ENCODE measurements around the gene CTSL. TPM values are rescaled to one million over a fixed set of nuclear protein-coding genes. Genes with fewer than 3 reads are reported as not detected.

The CTSL gene
- polyA plus RNA-seq, 2 of the 4 experiments (the other 2 are of a cell fraction) = 725 to 902 TPM

DNA sequence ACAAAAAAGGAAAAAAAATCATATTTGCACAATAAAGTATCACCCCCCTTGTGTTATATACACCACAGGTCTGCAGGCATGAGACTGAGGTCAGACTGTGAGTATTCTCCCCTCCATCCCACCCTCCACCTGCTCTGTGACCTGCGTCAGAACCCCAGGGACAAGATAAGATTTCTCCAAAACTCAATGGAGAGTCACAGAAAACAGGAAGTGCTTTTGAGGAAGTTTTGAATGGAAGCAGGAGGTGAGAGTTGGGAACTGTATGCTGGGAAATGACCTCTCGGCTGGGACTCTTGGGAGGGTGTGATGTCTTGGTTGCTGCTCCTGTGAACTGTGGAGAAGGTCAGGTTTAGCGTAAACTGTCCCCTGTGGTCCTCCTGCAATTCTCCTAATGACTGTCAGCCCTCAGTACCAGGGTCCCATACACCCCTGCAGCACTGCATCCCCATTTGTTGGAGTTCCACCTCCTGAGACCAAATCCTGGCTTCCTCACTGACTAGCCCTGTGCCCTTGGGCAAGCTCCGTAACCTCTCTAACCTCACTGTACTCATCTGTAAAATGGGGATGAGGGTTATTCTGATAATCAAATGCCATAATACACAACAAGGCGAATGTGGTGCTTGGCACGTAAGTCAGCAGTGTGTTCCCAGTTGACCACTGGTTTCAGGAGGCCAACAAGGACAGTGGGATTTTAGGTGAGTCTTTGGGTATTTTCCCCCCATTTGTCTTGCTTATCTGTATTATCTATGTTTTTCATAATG, 6.9 kb upstream of the CTSL start:
- H3K27ac ChIP-seq = peak overlapping the region in 1 of 2 experiments; percentile 91; a peak in 4 of 6 replicates
- FAIRE-seq (no peak), DNase-seq (ENCODE audit: low read depth in 1 of 2, low spot score in 1 of 2) (no peak), ATAC-seq (no peak)
- no peaks in the 10 kb centered on the region for H3K9me3 ChIP-seq
- 92% methylated on average over 6 of the region's 6 CpGs for WGBS (ENCODE audit: missing lambda C conversion rate)
- ChIA-PET POLR2A (no interaction called here), CTCF (no interaction called here)
- peaks cover 28% of the 10 kb centered on the region for H3K4me1 ChIP-seq
- no peak for TF ChIP-seq MYC (IDR thresholded peaks at IDR 0.05; ENCODE audit: borderline replicate concordance, low read length)
- TF ChIP-seq, protein P1, sequence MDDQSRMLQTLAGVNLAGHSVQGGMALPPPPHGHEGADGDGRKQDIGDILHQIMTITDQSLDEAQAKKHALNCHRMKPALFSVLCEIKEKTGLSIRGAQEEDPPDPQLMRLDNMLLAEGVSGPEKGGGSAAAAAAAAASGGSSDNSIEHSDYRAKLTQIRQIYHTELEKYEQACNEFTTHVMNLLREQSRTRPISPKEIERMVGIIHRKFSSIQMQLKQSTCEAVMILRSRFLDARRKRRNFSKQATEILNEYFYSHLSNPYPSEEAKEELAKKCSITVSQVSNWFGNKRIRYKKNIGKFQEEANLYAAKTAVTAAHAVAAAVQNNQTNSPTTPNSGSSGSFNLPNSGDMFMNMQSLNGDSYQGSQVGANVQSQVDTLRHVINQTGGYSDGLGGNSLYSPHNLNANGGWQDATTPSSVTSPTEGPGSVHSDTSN (IDR thresholded peaks at IDR 0.05) = no peak
- no peak for TF ChIP-seq CBX8 (IDR thresholded peaks at IDR 0.05)
- TF ChIP-seq FOSB (CRISPR knock-in tag; IDR thresholded peaks at IDR 0.05) = no peak
- no peak for TF ChIP-seq CEBPB (IDR thresholded peaks at IDR 0.05)
- TF ChIP-seq, protein P2, sequence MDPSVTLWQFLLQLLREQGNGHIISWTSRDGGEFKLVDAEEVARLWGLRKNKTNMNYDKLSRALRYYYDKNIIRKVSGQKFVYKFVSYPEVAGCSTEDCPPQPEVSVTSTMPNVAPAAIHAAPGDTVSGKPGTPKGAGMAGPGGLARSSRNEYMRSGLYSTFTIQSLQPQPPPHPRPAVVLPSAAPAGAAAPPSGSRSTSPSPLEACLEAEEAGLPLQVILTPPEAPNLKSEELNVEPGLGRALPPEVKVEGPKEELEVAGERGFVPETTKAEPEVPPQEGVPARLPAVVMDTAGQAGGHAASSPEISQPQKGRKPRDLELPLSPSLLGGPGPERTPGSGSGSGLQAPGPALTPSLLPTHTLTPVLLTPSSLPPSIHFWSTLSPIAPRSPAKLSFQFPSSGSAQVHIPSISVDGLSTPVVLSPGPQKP (IDR thresholded peaks at IDR 0.05; ENCODE audit: low read depth, low read length) = no peak
- TF ChIP-seq POLR2A (IDR thresholded peaks at IDR 0.05; ENCODE audit: low read length) = no peak
- no peak for TF ChIP-seq KDM1A (IDR thresholded peaks at IDR 0.05; ENCODE audit: low read depth)
- TF ChIP-seq NPAS2 (CRISPR knock-in tag; IDR thresholded peaks at IDR 0.05; ENCODE audit: borderline replicate concordance) = no peak
- TF ChIP-seq, protein P3, sequence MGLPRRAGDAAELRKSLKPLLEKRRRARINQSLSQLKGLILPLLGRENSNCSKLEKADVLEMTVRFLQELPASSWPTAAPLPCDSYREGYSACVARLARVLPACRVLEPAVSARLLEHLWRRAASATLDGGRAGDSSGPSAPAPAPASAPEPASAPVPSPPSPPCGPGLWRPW (IDR thresholded peaks at IDR 0.05) = no peak
- TF ChIP-seq NFE2L2 (conservative IDR thresholded peaks at IDR 0.05; ENCODE audit: low read length) = no peak
- TF ChIP-seq TFCP2L1 (CRISPR knock-in tag; IDR thresholded peaks at IDR 0.05) = no peak
- no peak for TF ChIP-seq NR3C1 (IDR thresholded peaks at IDR 0.05)
- no peak for TF ChIP-seq HOXA7 (CRISPR knock-in tag; IDR thresholded peaks at IDR 0.05)
- no peak for TF ChIP-seq RCOR1 (IDR thresholded peaks at IDR 0.05; ENCODE audit: low read depth, low read length)
- TF ChIP-seq HOXB5 (CRISPR knock-in tag; IDR thresholded peaks at IDR 0.05) = no peak
- TF ChIP-seq MAZ (IDR thresholded peaks at IDR 0.05; ENCODE audit: borderline replicate concordance, low read depth, low read length) = no peak
- TF ChIP-seq BHLHE40 (IDR thresholded peaks at IDR 0.05; ENCODE audit: low read depth, low read length) = no peak
- no peak for TF ChIP-seq GATA3 (IDR thresholded peaks at IDR 0.05; ENCODE audit: borderline replicate concordance)
- no peak overlapping the region for H3K4me3 ChIP-seq
- no peak overlapping the region for H3K4me2 ChIP-seq

DNA sequence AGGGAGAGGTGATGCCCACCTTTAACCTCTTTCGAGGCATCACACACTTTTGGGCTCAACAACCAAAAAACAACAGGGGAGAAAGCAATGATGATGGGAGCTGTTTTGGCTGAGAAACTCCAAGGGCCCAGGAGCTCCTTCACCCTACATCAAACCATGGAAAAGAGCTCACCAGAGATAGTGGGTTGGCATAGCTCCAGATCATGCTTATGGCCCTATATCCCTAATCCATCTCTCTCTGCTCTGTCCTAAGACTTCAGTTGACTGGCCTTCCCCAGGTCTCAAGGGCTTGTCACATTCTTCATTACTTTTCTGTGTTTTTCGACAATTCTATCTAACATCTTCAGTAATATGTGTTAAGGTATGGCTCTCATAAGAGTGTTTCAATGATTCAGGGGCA, 5.7 kb upstream of the CTSL start:
- H3K4me2 ChIP-seq = no peak overlapping the region
- no peak for DNase-seq (ENCODE audit: low read depth in 1 of 2, low spot score in 1 of 2)
- H3K9me3 ChIP-seq = no peaks in the 10 kb centered on the region
- ATAC-seq = no peak
- peaks cover 22% of the 10 kb centered on the region for H3K4me1 ChIP-seq
- TF ChIP-seq RNF2 (IDR thresholded peaks at IDR 0.05; ENCODE audit: borderline replicate concordance, low read depth) (no peak), CBX8 (IDR thresholded peaks at IDR 0.05) (no peak), KDM5A (IDR thresholded peaks at IDR 0.05) (no peak), RCOR1 (IDR thresholded peaks at IDR 0.05; ENCODE audit: low read depth, low read length) (no peak), NR3C1 (IDR thresholded peaks at IDR 0.05) (no peak), CHD4 (IDR thresholded peaks at IDR 0.05; ENCODE audit: borderline replicate concordance) (no peak), RFX5 (IDR thresholded peaks at IDR 0.05) (no peak), FOXS1 (CRISPR knock-in tag; IDR thresholded peaks at IDR 0.05) (no peak), POLR2AphosphoS2 (conservative IDR thresholded peaks at IDR 0.05; ENCODE audit: low read length) (no peak), EHF (CRISPR knock-in tag; IDR thresholded peaks at IDR 0.05) (no peak), ESRRA (IDR thresholded peaks at IDR 0.05; ENCODE audit: borderline replicate concordance, low read length) (no peak), ZNF302 (CRISPR knock-in tag; IDR thresholded peaks at IDR 0.05) (no peak), HOXB5 (CRISPR knock-in tag; IDR thresholded peaks at IDR 0.05) (no peak), HOXA7 (CRISPR knock-in tag; IDR thresholded peaks at IDR 0.05) (no peak)
- TF ChIP-seq, protein P3 (IDR thresholded peaks at IDR 0.05) = no peak
- TF ChIP-seq, protein P4, sequence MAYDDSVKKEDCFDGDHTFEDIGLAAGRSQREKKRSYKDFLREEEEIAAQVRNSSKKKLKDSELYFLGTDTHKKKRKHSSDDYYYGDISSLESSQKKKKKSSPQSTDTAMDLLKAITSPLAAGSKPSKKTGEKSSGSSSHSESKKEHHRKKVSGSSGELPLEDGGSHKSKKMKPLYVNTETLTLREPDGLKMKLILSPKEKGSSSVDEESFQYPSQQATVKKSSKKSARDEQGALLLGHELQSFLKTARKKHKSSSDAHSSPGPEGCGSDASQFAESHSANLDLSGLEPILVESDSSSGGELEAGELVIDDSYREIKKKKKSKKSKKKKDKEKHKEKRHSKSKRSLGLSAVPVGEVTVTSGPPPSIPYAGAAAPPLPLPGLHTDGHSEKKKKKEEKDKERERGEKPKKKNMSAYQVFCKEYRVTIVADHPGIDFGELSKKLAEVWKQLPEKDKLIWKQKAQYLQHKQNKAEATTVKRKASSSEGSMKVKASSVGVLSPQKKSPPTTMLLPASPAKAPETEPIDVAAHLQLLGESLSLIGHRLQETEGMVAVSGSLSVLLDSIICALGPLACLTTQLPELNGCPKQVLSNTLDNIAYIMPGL (CRISPR knock-in tag; IDR thresholded peaks at IDR 0.05; ENCODE audit: borderline replicate concordance) = no peak
- TF ChIP-seq, protein P1 (IDR thresholded peaks at IDR 0.05) = no peak
- TF ChIP-seq, protein P5, sequence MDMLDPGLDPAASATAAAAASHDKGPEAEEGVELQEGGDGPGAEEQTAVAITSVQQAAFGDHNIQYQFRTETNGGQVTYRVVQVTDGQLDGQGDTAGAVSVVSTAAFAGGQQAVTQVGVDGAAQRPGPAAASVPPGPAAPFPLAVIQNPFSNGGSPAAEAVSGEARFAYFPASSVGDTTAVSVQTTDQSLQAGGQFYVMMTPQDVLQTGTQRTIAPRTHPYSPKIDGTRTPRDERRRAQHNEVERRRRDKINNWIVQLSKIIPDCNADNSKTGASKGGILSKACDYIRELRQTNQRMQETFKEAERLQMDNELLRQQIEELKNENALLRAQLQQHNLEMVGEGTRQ (IDR thresholded peaks at IDR 0.05) = no peak
- peak overlapping the region in 1 of 2 experiments; percentile 58; a peak in 4 of 6 replicates for H3K27ac ChIP-seq
- CTCF ChIA-PET = no interaction called here
- no peak overlapping the region for H3K4me3 ChIP-seq
- 89% methylated on average over 2 of the region's 2 CpGs for WGBS (ENCODE audit: missing lambda C conversion rate)
- POLR2A ChIA-PET = no interaction called here
- no peak for FAIRE-seq
